Measurements from ENCODE around the gene NLN.

DNA sequence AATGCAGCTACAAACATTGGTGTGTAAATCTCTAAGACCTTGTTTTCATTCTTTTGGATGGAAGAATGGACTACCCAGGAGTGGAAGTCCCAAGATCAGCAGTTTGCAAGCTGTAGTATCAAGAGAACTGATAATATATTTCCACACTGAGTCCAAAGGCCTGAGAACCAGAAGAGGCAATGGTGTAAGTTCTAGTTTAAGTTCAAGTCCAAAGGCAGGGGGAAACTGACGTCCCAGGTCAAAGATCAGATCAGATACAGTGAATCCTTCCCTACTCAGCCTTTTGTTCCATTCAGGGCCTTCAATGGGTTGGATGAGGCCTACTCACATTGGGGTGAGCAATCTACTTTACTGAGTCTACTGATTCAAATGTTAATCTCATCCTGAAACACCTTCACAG lies 124.1 kb downstream of the NLN start:
- no peak for TF ChIP-seq POLR2AphosphoS5 (IDR thresholded peaks at IDR 0.05; ENCODE audit: low read depth)
- TF ChIP-seq, protein P1, sequence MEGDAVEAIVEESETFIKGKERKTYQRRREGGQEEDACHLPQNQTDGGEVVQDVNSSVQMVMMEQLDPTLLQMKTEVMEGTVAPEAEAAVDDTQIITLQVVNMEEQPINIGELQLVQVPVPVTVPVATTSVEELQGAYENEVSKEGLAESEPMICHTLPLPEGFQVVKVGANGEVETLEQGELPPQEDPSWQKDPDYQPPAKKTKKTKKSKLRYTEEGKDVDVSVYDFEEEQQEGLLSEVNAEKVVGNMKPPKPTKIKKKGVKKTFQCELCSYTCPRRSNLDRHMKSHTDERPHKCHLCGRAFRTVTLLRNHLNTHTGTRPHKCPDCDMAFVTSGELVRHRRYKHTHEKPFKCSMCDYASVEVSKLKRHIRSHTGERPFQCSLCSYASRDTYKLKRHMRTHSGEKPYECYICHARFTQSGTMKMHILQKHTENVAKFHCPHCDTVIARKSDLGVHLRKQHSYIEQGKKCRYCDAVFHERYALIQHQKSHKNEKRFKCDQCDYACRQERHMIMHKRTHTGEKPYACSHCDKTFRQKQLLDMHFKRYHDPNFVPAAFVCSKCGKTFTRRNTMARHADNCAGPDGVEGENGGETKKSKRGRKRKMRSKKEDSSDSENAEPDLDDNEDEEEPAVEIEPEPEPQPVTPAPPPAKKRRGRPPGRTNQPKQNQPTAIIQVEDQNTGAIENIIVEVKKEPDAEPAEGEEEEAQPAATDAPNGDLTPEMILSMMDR (IDR thresholded peaks at IDR 0.05; ENCODE audit: insufficient read depth, low read length) = no peak
- no peak for TF ChIP-seq GABPA (IDR thresholded peaks at IDR 0.05; ENCODE audit: low read depth)

All from HL-60 (cell line).